NCI-H69 (cell line): ENCODE data around the gene DIPK1A.
"Not testable (repeated sequence)": the region's sequence is repeated elsewhere in the genome, so short reads cannot be mapped to it uniquely, and the experiment has no call there.

Source experiments
- DNase-seq: peaks from one replicate; lab custom pipeline; 2025; lab: John Stamatoyannopoulos, UW

The DIPK1A gene

GRCh38 chr1:92980732-92981647, 19.7 kb upstream of the DIPK1A start:
- no peak for DNase-seq

- DNase-seq: no peak
Measured at GRCh38 chr1:92975551-92976232, 14.4 kb upstream of the DIPK1A start.

DNA sequence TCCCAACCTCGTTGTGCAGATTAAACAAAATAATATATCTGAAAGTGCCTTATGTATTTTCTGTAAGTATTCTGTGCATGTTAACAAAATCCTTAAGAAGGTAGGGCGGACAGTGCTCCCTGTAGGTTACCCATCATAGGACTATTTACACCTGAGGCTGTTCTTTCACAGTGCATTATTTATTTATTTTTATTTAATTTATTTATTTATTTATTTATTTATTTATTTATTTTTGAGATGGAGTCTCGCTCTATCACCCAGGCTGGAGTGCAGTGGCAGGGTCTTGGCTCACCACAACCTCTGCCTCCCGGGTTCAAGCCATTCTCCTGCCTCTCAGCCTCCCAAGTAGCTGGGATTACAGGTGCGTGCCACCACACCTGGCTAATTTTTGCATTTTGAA, 12.8 kb upstream of the DIPK1A start:
- DNase-seq: not testable (repeated sequence)

DNA sequence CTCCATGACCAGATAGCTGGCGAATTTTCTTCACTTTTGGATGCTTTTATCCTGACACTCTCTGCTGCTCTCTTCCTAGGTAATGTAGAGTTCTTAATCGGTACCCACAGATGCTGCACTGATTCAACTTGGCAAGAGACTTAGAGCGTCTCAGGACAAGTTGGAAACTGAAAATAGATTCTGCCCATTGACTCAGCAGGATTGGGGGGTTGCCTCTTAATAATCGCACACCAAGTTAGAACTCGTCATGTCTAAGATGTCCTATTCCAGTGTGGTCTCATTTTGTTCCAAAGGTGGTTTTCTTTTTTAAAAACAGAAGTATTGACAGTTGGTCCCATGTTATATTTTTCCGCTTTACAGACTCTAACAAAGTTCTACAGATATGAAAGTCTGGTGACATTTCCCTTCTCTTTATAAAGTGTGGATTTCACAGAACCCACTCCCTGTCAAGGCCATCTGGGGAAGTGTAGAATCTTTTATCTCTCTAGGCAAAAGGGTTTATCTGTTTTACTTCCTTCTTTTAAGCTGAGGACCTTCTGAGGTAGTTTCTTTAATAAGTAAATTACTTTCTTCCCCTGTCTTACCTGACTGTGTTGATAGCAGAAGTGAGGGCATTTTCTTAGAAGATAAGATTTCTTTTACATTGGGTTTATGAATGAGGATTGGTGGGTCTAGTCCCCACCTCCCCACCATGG, 12.1 kb upstream of the DIPK1A start:
- DNase-seq: no peak

GRCh38 chr1:92972409-92973129, 11.3 kb upstream of the DIPK1A start:
- DNase-seq: no peak

- DNase-seq: not testable (repeated sequence)
Measured at GRCh38 chr1:92971932-92972331, 10.7 kb upstream of the DIPK1A start.

DNA sequence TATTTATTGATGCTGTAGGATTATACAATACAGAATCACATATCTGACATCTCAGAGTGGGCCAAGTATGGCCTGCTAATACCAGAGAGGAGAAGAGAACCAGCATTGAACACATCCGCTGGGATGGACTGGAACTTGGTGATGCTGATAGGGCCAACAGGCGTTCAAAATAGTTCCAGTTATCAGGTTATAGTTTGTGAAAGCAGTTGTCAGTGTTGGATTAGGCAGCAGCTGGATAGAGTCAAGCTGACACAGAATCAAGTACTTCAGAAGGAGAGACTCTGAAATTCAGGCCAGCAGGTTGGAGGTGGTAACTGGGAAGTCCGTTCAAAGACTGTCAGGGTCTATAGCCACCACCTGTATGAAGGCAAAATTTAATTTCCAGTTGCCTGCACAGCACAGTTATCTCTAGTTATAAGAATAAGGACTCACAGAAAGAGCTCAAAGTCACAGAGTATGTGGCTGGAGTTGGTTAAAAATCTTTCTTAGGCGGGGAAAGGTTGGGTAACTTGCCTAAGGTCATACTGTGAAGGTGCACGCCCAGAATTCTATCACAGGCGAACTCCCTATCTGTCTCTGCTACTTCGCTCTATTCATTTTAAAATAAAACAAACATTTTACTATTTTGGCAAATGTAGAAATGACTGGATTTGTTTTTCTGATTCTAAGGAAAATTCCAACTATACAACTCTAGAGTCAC, 9.9 kb upstream of the DIPK1A start:
- no peak for DNase-seq

DNA sequence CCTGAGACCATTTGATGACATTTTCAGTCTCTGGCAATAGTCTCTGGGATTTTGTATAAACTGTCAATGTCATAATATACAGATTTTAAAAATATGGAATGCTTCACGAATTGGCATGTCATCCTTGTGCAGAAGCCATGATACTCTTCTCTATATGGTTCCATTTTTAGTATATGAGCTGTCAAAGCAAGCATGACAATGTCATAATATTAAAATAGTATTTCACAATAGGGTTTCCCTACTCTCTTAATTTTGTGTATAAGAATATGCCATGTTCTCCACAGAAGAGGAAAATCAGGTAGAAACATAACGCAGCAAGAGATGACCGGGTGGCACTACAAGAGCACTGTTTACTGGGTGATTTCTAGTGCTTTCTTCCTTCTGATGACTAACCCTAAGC, 8.3 kb upstream of the DIPK1A start:
- no peak for DNase-seq

- DNase-seq: peak; percentile 9
Measured at GRCh38 chr1:92968138-92969032, 7.1 kb upstream of the DIPK1A start.

GRCh38 chr1:92964998-92965397, 3.7 kb upstream of the DIPK1A start:
- no peak for DNase-seq

DNA sequence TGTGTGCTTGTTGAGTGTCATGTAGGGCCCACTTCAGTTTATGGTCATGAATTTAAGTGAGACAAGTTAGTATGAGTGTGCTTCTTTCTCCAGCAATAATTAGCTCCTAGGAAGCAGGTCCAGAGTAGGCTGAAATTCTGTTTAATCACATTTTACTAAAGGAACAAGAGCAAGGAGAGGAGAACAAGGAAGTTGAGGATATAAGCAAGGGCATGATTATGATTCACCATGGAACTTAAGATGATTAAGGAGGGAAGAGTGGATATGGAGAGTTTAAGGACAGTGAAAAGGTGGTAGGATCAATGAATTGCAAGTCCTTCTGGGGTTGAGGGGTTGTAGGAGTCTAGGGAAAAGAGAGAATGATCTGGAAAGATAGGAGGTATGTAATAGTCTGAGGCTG, 3.1 kb upstream of the DIPK1A start:
- no peak for DNase-seq

DNA sequence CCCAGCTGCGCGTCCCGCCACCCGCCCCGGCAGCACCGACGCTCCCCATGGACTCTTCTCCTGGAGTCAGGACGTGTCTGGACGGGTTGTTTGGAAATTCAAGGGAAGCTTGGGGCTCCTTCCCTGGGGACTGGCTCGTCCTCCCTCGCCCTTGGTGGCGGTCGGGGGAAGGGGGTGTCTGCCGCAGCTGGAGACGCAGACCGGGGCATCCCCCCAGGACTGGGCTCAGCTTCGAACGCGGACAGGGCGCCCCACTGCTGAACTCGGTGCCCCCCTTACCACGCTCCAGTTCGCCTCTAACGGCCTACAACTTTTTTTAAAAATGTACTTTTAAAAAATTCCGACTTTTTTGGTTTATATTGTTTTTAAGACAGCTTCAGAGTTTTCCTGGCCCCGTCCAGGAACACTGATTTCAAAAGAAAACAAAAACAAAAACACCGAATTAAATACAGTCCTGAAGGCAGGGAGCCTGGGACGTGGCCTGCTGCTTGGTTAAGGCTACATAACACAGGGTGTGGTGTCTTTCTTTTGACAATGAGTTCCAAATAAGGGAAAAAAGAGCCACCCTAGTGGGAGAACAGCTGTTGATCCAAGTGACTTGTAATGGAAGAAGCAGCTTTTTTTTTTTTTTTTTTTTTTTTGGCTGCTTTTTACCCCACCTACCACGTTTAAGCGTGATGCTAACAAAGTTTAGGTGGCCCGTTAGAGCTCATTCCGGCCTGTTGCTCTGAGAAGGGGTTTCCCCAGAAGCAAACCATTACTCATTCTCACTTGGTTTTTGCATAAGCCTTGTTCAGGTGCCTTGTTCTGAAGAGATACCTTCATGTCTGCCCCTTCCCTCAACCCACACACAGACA, 862 bp upstream of the DIPK1A start:
- DNase-seq: peak; percentile 75

- peak; percentile 65 for DNase-seq
Measured at GRCh38 chr1:92960395-92961130, 699 bp downstream of the DIPK1A start.

GRCh38 chr1:92958203-92958970, 2.9 kb downstream of the DIPK1A start:
- no peak for DNase-seq

DNA sequence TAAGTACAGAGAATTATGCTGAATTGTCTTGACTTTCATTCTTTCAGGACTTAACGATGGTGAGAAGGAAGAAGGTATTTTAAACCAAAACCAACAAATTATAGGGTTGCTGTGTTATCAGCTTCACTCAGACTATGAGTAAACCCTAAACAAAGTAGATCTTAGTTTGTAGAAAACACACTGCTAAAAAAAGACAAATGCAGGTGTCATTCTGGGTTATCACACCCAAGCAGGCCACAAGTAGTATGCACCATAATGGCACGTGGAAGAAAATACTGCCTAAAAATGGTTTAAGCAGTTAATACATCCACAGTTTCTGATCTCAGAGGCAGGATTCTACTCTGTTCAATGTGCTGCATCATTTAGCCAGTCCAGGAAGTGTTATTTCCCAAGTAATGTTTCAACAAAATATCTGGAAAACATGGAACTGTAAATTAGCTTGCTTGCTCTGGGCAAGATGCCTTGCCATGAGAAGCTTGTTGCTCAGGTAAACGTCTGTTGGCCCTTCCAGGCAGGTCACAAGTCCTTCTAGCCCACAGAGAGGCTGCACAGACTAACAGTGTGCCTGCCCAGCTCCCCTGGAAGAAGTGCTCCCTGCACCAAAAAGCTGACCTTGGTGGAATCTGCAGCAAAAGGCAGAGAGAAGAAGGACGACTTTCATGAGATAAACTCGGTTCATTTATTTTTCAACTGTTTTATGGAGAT, 4.1 kb downstream of the DIPK1A start:
- no peak for DNase-seq

- DNase-seq: peak; percentile 55
Measured at GRCh38 chr1:92956254-92957029, 4.8 kb downstream of the DIPK1A start.
